HG02678 (cell line): Measurements from ENCODE around the gene TMEM182.

Source experiments
- ATAC-seq: cut with Tn5 transposase; IDR thresholded peaks from one replicate; pipeline ENCODE4 v1.9.1; 2021; ENCODE audit warnings: mild to moderate bottlenecking, moderate library complexity; ENCODE audit not compliant: unreplicated experiment

Gene TMEM182

GRCh38 chr2:102850888-102851287, 89.1 kb downstream of the TMEM182 start:
- ATAC-seq, result no peak

- ATAC-seq, result no peak
These were observed 91.0 kb downstream of the TMEM182 start for GRCh38 chr2:102852867-102853266.
